ENCODE results near the gene PREX1.

PREX1 gene

DNA sequence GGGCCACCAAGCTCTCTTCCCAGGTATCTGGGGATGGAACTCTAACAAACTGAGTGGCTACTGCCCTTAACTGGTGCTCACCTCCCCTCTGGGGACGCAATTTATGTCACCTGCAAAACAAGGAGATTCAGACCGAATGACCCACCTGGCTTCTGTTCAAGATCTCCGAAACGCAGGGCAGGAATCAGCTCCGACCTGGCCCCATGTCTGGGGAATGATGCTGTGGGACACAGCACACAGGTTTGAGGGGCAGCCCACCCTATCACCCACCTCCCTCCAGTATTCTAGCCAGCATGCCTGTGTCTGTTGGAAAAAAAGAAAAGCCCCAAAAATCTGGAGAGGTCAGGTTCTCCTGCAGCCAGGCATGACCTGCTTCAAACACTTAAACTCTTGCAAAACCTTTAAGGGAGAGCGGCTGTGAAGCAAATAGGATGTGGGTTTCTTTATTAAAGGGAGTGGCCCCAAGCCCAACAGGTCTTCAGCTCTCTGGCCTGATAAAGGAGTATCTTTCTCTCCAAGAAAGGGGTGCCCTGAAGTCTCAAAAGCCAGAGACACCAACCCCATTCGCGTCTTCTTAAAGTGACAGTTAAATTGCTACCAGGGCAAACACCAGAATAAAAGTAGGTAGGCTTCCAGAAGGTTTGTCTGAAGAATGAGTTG lies 6.4 kb downstream of the PREX1 start:
- TF ChIP-seq, protein P1, sequence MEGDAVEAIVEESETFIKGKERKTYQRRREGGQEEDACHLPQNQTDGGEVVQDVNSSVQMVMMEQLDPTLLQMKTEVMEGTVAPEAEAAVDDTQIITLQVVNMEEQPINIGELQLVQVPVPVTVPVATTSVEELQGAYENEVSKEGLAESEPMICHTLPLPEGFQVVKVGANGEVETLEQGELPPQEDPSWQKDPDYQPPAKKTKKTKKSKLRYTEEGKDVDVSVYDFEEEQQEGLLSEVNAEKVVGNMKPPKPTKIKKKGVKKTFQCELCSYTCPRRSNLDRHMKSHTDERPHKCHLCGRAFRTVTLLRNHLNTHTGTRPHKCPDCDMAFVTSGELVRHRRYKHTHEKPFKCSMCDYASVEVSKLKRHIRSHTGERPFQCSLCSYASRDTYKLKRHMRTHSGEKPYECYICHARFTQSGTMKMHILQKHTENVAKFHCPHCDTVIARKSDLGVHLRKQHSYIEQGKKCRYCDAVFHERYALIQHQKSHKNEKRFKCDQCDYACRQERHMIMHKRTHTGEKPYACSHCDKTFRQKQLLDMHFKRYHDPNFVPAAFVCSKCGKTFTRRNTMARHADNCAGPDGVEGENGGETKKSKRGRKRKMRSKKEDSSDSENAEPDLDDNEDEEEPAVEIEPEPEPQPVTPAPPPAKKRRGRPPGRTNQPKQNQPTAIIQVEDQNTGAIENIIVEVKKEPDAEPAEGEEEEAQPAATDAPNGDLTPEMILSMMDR (IDR thresholded peaks at IDR 0.05; ENCODE audit: unreplicated experiment in 3 of 3), result no peak
- no peaks in the 10 kb centered on the region for H3K9me3 Mint-ChIP-seq
- no peak overlapping the region for H3K4me3 Mint-ChIP-seq
- peaks cover 29% of the 10 kb centered on the region for H3K27me3 Mint-ChIP-seq (ENCODE audit: low read depth)
- no peak overlapping the region for H3K27ac Mint-ChIP-seq
- no peaks in the 10 kb centered on the region for H3K36me3 Mint-ChIP-seq (ENCODE audit: low read depth)
- peaks cover 45% of the 10 kb centered on the region for H3K4me1 Mint-ChIP-seq

DNA sequence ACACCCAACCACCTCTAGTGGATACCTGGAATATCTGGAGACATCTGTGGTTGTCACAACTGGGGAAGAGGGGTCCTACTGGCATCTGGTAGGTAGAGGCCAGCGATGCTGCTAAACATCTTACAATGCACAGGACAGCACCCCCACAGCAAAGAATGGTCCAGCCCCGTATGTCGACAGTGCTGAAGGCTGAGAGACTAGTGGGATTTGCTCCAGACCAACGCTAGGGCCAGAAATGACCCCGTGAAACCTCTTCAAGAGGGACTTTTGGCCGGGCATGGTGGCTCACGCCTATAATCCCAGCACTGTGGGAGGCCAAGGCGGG lies 7.2 kb downstream of the PREX1 start:
- Mint-ChIP-seq H3K36me3 (ENCODE audit: low read depth) (no peaks in the 10 kb centered on the region), H3K27ac (no peak overlapping the region), H3K27me3 (ENCODE audit: low read depth) (peaks cover 21% of the 10 kb centered on the region), H3K9me3 (no peaks in the 10 kb centered on the region), H3K4me1 (peaks cover 37% of the 10 kb centered on the region), H3K4me3 (no peak overlapping the region)
- TF ChIP-seq, protein P1 (IDR thresholded peaks at IDR 0.05; ENCODE audit: unreplicated experiment in 3 of 3), result no peak

DNA sequence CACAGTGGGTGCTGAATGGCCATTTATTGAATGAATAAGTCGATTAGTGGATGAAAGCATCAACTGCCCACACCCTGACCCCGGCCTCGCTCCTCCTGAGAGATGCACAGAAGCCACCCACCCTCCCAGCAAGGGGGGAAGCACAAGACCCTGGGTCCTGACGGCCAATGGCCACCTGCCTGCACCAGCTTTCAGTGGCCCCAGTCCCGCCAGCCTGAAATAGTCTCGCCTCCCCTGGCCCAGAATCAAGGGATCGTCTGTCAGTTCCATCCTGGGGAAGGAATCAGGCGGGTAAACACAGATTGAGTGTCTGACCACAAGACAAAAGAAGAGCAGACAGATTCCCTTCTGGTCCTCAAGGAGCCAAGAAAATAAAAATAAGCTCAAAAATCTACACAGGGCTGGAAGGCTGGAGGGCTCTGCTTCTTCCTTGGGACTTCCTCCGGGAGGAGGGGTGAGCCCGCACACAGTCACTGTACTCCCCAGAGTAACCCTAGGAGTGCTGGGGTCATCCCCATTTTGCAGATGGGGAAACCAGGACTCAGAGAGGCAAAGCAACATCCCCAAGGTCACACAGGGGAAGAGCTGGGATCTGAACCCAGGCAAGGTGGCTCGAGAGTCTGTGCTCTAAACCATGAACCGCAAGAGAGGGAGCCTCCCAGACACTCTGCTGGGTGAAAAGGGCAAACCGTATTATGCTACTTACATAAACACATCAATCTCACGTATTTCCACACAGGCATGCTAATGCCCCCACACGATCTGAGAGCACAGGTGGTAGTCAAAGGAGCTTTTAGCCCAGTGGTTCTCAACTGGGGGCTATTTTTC lies 7.8 kb downstream of the PREX1 start:
- H3K4me1 Mint-ChIP-seq, result peaks cover 31% of the 10 kb centered on the region
- TF ChIP-seq, protein P1 (IDR thresholded peaks at IDR 0.05; ENCODE audit: unreplicated experiment in 3 of 3), result no peak

DNA sequence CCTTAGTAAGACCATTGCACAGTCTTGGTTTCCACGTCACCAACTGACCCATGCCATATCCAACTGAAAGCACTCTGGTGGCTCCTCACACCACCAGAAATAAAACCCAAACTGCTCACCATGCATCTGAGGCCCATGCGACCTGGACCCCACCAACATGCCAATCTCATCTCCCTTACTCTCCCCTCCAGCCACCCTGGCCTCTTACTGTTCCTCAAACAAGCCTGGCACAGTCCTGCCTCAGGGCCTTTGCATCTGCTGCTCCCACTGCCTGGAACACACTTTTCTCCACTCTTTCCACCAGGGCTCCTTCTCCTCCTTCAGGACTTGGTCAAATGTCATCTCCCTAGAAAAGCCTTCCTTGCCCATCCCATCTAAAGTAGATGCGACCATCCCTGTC lies 8.7 kb downstream of the PREX1 start:
- Mint-ChIP-seq H3K27ac (no peak overlapping the region), H3K27me3 (ENCODE audit: low read depth) (peaks cover 15% of the 10 kb centered on the region), H3K4me3 (no peak overlapping the region), H3K9me3 (no peaks in the 10 kb centered on the region), H3K4me1 (peaks cover 25% of the 10 kb centered on the region), H3K36me3 (ENCODE audit: low read depth) (no peaks in the 10 kb centered on the region)
- TF ChIP-seq, protein P1 (IDR thresholded peaks at IDR 0.05; ENCODE audit: unreplicated experiment in 3 of 3), result no peak

More for the DNA sequence above, 7.8 kb downstream of the PREX1 start:
- Mint-ChIP-seq H3K27ac (no peak overlapping the region), H3K27me3 (ENCODE audit: low read depth) (peaks cover 20% of the 10 kb centered on the region), H3K4me3 (no peak overlapping the region), H3K9me3 (no peaks in the 10 kb centered on the region), H3K36me3 (ENCODE audit: low read depth) (no peaks in the 10 kb centered on the region)

DNA sequence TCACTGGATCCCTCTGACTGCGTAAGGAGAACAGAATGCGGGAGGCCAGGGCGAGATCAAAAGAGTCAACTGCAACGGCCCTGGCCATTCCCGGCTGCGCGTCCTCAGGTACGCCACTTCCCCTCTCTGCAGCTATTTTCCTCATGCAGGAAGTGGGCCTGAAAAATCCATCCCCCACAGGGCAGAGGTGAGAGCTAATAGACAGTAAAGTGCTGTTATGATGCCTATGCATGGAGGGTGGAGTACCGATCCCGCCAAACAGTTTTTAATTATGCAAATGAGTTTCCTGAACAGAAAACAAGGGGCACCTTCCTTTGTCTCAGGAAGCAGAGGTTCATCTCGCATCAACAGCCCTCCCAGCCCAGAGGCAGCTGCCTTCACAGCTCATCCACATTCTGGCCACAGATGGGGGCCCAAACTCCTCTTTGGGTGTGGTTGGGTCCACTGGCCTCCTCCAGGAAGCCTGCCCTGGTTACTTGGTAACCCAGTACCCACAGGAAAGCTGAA lies 9.3 kb downstream of the PREX1 start:
- TF ChIP-seq, protein P1 (IDR thresholded peaks at IDR 0.05; ENCODE audit: unreplicated experiment in 3 of 3), result no peak
- Mint-ChIP-seq H3K4me1 (peaks cover 25% of the 10 kb centered on the region), H3K9me3 (no peaks in the 10 kb centered on the region), H3K36me3 (ENCODE audit: low read depth) (no peaks in the 10 kb centered on the region), H3K27me3 (ENCODE audit: low read depth) (peaks cover 15% of the 10 kb centered on the region), H3K27ac (peak overlapping the region; percentile 1 to 60 (median 28)), H3K4me3 (no peak overlapping the region)
